HG02973 (cell line): ENCODE data around the gene GTPBP4.
"Not testable (repeated sequence)": the region's sequence is repeated elsewhere in the genome, so short reads cannot be mapped to it uniquely, and the experiment has no call there.

Experiments used
- ATAC-seq: cut with Tn5 transposase; IDR thresholded peaks from one replicate; pipeline ENCODE4 v1.9.1; 2021; ENCODE audit warnings: moderate library complexity; ENCODE audit not compliant: unreplicated experiment

Gene GTPBP4

DNA sequence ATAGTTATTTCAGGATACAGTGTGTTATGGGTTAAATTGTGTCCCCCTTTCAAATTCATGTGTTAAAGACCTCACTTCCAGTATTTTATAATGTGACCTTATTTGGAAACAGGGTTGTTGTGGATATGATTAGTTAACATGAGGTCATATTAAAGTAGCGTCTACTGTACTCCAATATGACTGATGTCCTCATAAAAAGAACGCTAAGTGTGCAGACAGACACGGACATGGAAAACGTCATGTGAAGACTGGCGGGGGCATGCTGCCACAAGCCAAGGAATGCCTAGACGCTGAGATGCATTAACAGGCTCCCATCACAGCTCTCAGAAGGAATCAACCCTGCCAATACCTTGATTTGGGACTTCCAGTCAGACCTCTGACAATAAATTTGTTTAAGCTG, 66.5 kb downstream of the GTPBP4 start:
- no peak for ATAC-seq

DNA sequence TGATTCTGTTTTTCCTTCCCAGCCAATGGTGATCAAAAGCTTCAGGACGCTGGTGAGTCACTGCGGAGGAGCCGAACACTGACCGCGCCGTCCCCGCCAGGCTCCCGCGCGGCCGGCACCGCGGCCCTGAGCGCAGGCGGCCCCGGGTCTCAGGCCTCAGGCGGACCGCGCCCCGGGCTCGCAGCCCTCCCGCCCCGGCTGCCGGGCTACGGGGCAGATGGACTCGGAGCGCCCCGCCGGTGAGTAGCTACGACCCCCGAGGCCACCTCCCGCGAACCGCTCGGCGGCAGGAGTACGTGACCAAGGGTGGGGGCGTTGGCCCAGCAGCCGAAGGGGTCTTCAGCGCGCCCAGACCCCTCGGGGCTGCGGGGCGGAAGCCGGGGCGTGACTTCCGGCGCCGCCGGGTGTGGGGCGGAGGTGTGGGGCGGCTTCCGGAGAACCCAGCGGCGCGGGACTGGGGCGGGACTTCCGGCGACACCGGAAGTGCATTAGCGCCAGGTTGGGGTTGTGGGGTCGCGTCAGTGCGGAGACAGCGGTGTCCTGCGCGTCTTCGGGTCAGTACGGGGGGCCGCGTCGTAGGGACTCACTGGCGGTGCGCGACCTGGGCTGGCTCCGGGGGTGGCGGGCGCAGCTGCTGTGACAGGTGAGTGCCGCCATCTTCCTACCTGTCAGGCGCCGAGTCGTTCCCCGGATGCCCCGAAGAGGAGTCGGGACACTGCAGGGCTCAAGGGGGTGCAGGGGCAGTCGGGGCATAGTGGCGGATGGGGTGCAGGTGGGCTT, 68.3 kb downstream of the GTPBP4 start, which contains the start of gene WDR37:
WDR37 (plus strand) TSS at position 60 of the 780 bp plus-strand sequence. CDS start 15,771 bp downstream, outside the sequence.
- ATAC-seq, result peak; percentile 91

- no peak for ATAC-seq
Measured at GRCh38 chr10:1057106-1057657, 68.9 kb downstream of the GTPBP4 start.

- ATAC-seq, result no peak
Measured at GRCh38 chr10:1058017-1058416, 69.8 kb downstream of the GTPBP4 start.

- no peak for ATAC-seq
Measured at GRCh38 chr10:1059902-1060301, 71.7 kb downstream of the GTPBP4 start.

DNA sequence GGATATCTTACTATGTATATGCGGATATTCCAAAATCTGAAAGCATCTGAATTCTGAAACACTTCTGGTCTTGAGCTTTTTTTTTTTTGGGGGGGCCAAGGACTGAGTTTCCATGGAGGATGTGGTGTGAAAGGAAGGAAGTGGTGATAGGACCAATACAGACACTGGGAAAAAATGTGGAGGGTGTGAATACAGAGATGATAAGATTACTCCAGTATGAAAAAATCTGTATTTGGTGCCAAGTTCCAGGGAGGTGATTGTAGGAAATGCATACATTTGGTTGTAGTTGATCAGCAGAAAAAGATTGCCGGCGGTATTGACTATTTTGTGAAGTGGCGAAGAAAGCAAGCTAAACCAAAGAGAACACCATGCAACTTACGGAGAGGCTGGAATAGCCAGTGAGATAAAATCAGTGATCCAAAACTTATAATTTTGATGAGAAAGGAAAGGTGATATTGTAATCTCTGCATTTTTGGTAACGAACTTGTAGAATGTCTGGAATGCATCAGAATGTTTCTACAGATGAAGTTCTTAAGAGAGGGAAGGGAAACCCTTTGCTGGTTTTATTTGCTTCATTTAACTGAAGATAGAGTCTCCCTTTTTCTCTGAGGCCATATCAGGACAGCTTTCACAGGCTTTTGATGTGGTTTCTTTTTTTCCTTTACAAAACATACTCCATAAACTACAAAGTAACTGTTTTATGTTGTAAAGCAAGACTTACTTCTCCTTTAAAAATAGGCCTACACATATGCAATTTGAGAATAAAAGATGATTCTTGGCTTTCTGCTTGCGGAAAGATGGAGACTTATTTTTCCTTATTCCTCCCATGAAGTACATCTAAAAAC, 73.9 kb downstream of the GTPBP4 start:
- no peak for ATAC-seq

DNA sequence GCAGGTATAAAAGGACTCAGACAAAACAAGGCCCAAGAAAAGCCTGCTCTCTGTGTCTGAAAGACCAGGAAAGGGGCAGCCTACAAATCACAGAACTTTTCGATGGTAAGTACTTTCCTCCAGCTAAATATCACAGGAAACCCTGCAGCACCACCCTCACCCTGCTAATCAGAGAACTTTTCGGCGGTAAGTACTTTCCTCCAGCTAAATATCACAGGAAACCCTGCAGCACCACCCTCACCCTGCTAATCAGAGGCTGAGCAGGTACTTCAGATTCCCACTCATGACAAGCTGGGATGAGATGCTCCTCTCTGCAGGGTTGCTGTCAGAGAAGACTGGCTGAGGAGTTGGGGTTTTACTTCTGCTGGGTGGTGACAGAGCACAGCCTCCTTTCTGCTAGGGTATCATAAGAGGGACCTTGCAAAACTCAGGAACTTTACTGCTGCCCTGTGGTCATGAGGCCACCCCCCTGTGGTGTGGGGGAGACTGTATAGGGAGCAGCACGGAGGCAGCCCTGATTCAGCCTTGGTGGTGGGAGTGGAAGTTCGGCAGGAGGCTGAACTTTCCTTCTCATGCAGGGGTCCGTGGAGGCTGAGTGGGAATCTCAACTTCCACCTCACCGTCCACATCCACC, 75.1 kb downstream of the GTPBP4 start:
- ATAC-seq, result no peak

DNA sequence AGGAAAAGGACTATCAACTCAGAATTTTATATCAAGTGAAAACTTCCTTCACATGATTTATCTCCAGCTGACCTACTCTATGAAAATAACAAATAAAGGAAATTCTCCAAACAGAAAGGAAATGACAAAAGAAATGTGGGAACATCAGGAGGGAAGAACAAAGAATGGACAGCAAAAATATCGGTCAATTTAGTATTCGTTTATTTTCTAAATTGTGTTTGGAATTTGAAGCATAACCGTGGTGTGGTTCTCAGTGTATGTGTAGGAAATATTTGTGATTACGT, 76.7 kb downstream of the GTPBP4 start:
- ATAC-seq, result no peak

DNA sequence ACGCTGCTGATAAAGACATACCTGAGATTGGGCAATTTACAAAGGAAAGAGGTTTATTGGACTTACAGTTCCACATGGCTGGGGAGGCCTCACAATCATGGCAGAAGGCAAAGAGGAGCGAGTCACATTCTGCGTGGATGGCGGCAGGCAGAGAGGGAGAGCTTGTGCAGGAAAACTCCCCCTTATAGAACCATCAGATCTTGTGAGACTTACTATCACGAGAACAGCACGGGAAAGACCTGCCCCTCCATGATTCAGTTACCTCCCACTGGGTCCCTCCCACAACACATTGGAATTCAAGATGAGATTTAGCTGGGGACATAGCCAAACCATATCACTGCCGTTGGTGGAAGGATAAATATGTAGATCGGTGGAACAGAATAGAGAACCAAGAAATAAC, 78.5 kb downstream of the GTPBP4 start:
- ATAC-seq, result not testable (repeated sequence)

DNA sequence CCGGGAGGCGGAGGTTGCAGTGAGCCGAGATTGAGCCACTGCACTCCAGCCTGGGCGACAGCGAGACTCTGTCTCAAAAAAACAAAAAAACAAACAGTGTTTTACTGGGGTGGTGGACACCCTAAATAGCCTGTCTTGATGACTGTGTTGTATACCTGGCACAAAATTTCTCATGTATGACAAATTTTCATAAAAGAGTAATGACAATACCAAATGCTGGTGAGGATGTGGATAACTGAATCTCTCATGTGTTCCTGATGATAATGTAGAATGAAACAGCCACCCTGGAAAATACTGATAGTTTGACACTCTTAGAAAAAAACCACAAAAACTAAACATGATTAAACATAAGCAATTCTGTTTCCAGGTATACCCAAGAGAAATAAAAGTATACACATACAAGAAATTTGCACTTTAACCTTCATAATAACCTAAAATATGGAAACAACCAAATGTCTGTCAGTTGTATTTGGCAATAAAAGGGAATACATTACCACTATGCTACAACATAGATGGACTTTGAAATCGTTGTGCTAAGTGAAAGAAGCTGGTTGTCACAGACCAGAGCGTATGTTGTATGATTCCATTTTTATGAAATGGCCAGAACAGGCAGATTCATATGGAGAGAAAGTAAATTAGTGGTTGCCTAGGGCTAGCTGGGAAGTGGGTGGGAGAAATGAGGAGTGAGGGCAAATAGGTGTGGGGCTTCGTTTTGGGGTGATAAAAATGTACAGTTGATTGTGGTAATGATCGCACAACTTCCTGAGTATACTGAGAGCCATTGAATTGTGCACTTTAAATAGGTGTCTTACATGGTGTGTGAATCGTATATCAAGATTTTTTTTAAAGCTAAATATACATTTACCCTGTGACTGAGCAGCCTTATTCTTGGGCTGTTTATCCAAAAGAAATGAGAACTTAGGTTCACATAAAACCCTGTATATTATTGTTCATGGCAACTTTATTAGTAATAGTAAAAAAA, 80.4 kb downstream of the GTPBP4 start:
- no peak for ATAC-seq
